HEK293T (cell line): ENCODE data around the gene USP10.

Experiments used
- BHLHE40 ChIP-seq: fragments of 450-650 bp; IDR thresholded peaks from 2 replicates; pipeline ENCODE4 v1.6.1; 2016; ENCODE audit warnings: mild to moderate bottlenecking, moderate library complexity, borderline replicate concordance
- FOXA1 ChIP-seq: fragments of 450-650 bp; IDR thresholded peaks from 2 replicates; pipeline ENCODE4 v1.6.1; 2016; ENCODE audit warnings: mild to moderate bottlenecking
- L3MBTL2 ChIP-seq: fragments of 450-650 bp; conservative IDR thresholded peaks from 2 replicates; pipeline ENCODE4 v1.6.1; 2016; ENCODE audit warnings: mild to moderate bottlenecking
- PKNOX1 ChIP-seq: fragments of 450-650 bp; IDR thresholded peaks from 2 replicates; pipeline ENCODE4 v1.6.1; 2016
- SP1 ChIP-seq: fragments of 450-650 bp; IDR thresholded peaks from 2 replicates; pipeline ENCODE4 v1.6.1; 2017
- SUZ12 ChIP-seq: fragments of 450-650 bp; IDR thresholded peaks from 2 replicates; pipeline ENCODE4 v1.6.1; 2016; ENCODE audit warnings: mild to moderate bottlenecking
- ZNF384 ChIP-seq: fragments of 450-650 bp; IDR thresholded peaks from 2 replicates; pipeline ENCODE4 v1.6.1; 2016

GRCh38 chr16:84699147-84699711 is 571 bp upstream of the USP10 start:
- TF ChIP-seq PKNOX1 = no peak
- TF ChIP-seq ZNF384 = no peak
- no peak for TF ChIP-seq SP1
- TF ChIP-seq BHLHE40 = no peak
- TF ChIP-seq FOXA1 = no peak
- TF ChIP-seq SUZ12 = no peak
- 0 out of 2 replicates have a peak, but pooled peaks have one; percentile 37 for TF ChIP-seq L3MBTL2
